DND-41 (cell line): ENCODE measurements around the gene TCF4.

Source experiments
- ATAC-seq: fragments of 200-7000 bp; cut with Tn5 transposase; 3 replicates; pipeline ENCODE4 v1.9.1; 2021; ENCODE audit warnings: low read depth; ENCODE audit not compliant: insufficient read depth
- DNase-seq: peaks from one replicate; pipeline ENCODE4 v3.0.0-alpha.2; 2020
- H2AFZ ChIP-seq: 2 replicates; pipeline ENCODE4 v1.6.0; 2012; ENCODE audit warnings: low read depth, low read length
- H3K27ac ChIP-seq: 2 replicates; pipeline ENCODE4 v1.5.1; 2012; ENCODE audit warnings: low read length, inconsistent platforms
- H3K27me3 ChIP-seq: fragments of 200-600 bp; sonication (generic); 2 replicates; pipeline ENCODE4 v1.6.0; 2012; ENCODE audit warnings: low read length, mild to moderate bottlenecking, inconsistent platforms; ENCODE audit not compliant: insufficient read depth, poor library complexity
- H3K36me3 ChIP-seq: 2 replicates; pipeline ENCODE4 v1.5.1; 2012; ENCODE audit warnings: low read length, inconsistent platforms; ENCODE audit not compliant: insufficient read depth
- H3K4me1 ChIP-seq: 2 replicates; pipeline ENCODE4 v1.5.1; 2012; ENCODE audit warnings: mild to moderate bottlenecking, low read length; ENCODE audit not compliant: insufficient read depth
- H3K4me2 ChIP-seq: 2 replicates; pipeline ENCODE4 v1.6.0; 2012; ENCODE audit warnings: mild to moderate bottlenecking, moderate library complexity, low read length, inconsistent platforms; ENCODE audit not compliant: insufficient read depth
- H3K4me3 ChIP-seq, 2 experiments: fragments of 200-600 bp in 1 of 2; shearing (Covaris generic) in 1 of 2; 2 replicates each; pipeline ENCODE4 v1.5.1; 2012 to 2016; ENCODE audit warnings: inconsistent platforms in 2 of 2, low read length in 2 of 2, mild to moderate bottlenecking in 2 of 2, low read depth in 1 of 2, moderate library complexity in 1 of 2
- H3K79me2 ChIP-seq: 2 replicates; pipeline ENCODE4 v1.6.0; 2012; ENCODE audit warnings: low read length, inconsistent platforms; ENCODE audit not compliant: insufficient read depth
- H3K9ac ChIP-seq: 2 replicates; pipeline ENCODE4 v1.6.0; 2012; ENCODE audit warnings: low read depth, mild to moderate bottlenecking, inconsistent platforms, low read length, moderate library complexity
- H3K9me3 ChIP-seq: 2 replicates; pipeline ENCODE4 v1.5.1; 2012; ENCODE audit warnings: low read length, moderate library complexity, mild to moderate bottlenecking, inconsistent platforms; ENCODE audit not compliant: insufficient read depth, severe bottlenecking
- H4K20me1 ChIP-seq: 2 replicates; pipeline ENCODE4 v1.6.0; 2012; ENCODE audit warnings: low read length; ENCODE audit not compliant: insufficient read depth
- EZH2 ChIP-seq: IDR thresholded peaks from 3 replicates; pipeline ENCODE4 v1.6.1; 2012; ENCODE audit warnings: borderline replicate concordance, low read depth, mild to moderate bottlenecking, moderate library complexity, low read length, inconsistent platforms; ENCODE audit not compliant: severe bottlenecking
- TF ChIP-seq, protein P1 (sequence below): IDR thresholded peaks from 2 replicates; pipeline ENCODE4 v1.5.1; 2012; ENCODE audit warnings: borderline replicate concordance, low read length, moderate library complexity, mild to moderate bottlenecking; ENCODE audit not compliant: poor library complexity, severe bottlenecking; ENCODE audit errors: extremely low read depth

TCF4 gene

DNA sequence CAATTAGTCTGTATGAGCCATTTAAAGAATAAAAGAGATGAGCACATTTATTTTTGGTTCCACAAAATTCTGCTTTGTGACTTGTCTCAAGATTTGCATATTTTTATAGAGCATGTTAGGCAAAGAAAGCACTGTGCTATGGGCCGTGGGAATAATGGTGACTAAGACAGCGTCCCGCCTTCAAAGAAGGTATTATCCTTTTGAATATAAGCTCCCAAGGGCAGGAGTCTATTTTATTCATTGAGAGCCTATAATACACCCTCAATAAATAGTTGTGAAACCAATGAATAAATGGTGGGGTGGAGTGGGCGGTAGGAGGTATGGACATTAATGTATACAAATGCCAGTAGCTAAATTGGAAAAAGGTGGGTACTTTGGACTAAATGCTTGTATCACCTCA is 20.5 kb upstream of the TCF4 start:
- Histone ChIP-seq H3K9ac (no peak overlapping the region), H3K4me2 (no peak overlapping the region), H3K4me1 (no peaks in the 10 kb centered on the region), H4K20me1 (no peaks in the 10 kb centered on the region), H3K27me3 (no peaks in the 10 kb centered on the region), H2AFZ (no peak overlapping the region), H3K27ac (no peak overlapping the region), H3K36me3 (no peaks in the 10 kb centered on the region), H3K79me2 (no peaks in the 10 kb centered on the region), H3K9me3 (no peaks in the 10 kb centered on the region), H3K4me3 (no peak overlapping the region)
- DNase-seq, result no peak
- TF ChIP-seq, protein P1, sequence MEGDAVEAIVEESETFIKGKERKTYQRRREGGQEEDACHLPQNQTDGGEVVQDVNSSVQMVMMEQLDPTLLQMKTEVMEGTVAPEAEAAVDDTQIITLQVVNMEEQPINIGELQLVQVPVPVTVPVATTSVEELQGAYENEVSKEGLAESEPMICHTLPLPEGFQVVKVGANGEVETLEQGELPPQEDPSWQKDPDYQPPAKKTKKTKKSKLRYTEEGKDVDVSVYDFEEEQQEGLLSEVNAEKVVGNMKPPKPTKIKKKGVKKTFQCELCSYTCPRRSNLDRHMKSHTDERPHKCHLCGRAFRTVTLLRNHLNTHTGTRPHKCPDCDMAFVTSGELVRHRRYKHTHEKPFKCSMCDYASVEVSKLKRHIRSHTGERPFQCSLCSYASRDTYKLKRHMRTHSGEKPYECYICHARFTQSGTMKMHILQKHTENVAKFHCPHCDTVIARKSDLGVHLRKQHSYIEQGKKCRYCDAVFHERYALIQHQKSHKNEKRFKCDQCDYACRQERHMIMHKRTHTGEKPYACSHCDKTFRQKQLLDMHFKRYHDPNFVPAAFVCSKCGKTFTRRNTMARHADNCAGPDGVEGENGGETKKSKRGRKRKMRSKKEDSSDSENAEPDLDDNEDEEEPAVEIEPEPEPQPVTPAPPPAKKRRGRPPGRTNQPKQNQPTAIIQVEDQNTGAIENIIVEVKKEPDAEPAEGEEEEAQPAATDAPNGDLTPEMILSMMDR, result no peak
- TF ChIP-seq EZH2, result no peak
- ATAC-seq, result no peak

DNA sequence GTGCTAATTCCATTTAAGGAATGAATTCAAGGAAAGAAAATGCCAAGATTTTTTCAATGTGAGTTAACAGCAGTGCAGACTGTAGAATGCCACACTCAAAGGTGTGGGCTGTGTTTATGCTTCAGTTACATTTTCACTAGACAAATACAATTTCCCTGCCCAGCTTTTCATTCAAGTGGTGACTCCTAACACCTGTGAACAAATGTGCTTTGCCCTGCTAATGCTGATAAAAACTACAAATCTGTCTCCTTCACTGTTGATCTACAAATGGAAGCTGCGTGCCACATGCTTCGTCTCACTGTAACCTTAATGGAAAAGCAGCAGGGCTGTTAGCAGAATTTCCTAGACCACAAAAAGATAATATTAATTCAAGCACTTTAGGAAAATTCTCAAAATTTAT is 19.8 kb upstream of the TCF4 start:
- TF ChIP-seq, protein P1, result no peak
- no peak for TF ChIP-seq EZH2
- Histone ChIP-seq H2AFZ (no peak overlapping the region), H3K4me2 (no peak overlapping the region), H3K9ac (no peak overlapping the region), H3K27me3 (no peaks in the 10 kb centered on the region), H4K20me1 (no peaks in the 10 kb centered on the region), H3K79me2 (no peaks in the 10 kb centered on the region), H3K4me3 (no peak overlapping the region), H3K9me3 (no peaks in the 10 kb centered on the region), H3K36me3 (no peaks in the 10 kb centered on the region), H3K4me1 (no peaks in the 10 kb centered on the region), H3K27ac (no peak overlapping the region)
- DNase-seq (no peak), ATAC-seq (no peak)

DNA sequence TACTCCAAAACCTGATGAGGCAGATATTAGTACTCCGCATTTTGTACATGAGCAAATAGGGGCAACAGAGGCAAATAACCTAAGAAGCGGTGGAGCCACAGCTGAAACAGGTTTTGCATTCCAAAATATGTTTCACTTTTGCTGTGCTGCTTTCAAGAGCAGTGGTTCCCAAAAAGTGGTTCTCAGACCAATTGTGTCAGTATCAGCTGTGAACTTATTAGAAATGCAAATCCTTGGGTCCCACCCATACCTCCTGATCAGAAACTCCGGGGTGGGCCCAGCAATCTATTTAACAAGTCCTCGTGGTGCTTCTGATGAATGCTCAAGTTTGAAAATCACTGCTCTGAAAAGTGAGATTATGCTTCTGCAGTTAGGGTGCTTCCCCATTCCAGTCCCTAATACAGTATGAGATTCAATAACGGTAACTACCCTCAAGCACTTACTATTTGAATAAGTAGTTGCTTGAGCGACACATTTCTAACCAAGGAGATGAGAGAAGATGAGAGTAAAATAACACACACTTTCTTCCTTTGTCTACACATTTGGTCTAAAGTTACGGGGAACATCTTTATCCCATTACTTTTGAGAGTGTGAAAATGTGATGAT is 17.8 kb upstream of the TCF4 start:
- Histone ChIP-seq H3K4me1 (no peaks in the 10 kb centered on the region), H3K4me2 (no peak overlapping the region), H3K9me3 (no peaks in the 10 kb centered on the region), H3K9ac (no peak overlapping the region), H4K20me1 (no peaks in the 10 kb centered on the region), H3K36me3 (no peaks in the 10 kb centered on the region), H3K27me3 (no peaks in the 10 kb centered on the region), H3K4me3 (no peak overlapping the region), H3K79me2 (no peaks in the 10 kb centered on the region), H3K27ac (no peak overlapping the region), H2AFZ (no peak overlapping the region)
- TF ChIP-seq, protein P1, result no peak
- no peak for TF ChIP-seq EZH2
- no peak for DNase-seq
- ATAC-seq, result no peak
